Islet of Langerhans (tissue), 1 donor: Measurements from ENCODE around the gene ZFP36L1.

Experiments used
- FAIRE-seq: peaks from one replicate; lab custom pipeline; 2011; peaks lifted over from hg19 to GRCh38; lab: Jason Lieb, UNC

ZFP36L1 gene

DNA sequence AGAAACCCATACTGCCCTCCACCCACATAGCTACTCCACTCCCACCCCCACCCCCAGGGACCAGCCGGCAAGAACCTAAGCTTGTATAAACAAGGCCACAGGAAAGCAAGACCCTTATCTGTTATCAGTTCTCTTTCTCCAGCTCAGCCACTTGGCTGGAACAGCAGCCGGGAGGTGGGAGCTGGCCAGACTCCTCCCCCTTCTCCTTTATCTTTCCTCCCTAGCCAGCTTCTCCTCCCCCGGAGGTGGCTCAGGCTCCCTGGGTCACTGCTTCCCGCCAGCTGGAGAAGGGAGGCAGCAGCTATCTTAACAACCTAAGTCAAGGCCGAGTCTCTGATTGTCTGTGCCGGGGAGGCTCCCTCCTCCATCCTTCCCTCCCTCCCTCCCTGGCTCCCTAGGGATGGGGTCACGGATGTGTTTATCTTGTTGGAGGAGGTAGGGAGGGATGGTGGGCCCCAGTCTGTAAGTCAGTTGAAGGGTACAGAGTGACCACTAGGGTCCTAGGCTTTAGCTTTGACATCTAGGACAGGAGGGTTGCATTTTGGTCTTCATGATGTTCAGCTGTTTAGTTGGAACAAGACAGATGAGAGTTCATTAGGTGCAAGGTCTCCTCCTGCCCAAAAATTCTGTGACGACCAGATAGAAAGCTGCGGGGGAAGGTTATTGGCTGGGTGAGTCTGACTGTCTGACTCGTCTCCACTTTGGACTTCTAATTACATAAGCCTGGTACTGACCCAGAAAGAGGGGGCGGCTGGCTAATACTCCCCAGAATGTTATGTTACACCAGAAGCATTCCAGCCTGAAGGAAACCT lies 29.7 kb downstream of the ZFP36L1 start:
- no peak for FAIRE-seq

- FAIRE-seq, result no peak
Measured at GRCh38 chr14:68761391-68761790, 31.5 kb downstream of the ZFP36L1 start.

DNA sequence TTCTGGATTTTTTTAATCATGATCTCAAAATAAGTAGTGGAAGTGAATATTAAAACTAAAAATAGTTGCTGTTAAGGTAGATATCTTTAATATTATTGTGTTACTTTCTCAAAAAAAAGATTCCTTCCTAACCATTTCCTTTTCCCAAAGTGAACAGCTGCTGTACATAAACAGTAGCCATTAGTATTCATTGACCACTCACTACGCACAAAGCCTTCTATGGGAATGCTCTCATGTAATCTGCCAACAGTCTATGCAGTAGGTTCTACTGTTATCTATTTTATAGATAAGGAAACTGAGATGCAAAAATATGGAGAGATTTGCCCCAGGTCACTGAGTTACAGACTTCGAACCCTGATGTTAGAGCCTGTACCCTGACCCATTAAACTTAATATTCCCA lies 32.1 kb downstream of the ZFP36L1 start:
- FAIRE-seq, result no peak

DNA sequence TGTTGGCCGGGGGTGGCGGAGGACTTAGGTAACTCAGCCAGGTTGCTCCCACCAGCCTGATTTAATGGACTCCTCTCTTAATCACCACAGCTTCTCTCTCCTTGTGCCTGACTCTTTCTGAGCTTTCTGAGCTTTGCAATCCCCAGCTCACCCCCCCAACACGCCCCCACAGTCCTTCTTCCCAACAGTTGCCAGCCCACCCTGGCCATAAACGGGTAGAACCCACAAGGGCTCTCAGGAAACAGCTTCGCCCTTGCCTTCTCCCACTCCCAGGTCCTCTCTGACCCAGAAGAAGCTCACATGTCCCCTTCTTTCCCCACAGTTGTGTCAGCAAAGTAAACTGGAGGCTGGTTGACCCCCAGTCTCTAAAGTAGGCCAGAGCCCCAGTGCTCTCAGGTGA lies 32.9 kb downstream of the ZFP36L1 start:
- no peak for FAIRE-seq

DNA sequence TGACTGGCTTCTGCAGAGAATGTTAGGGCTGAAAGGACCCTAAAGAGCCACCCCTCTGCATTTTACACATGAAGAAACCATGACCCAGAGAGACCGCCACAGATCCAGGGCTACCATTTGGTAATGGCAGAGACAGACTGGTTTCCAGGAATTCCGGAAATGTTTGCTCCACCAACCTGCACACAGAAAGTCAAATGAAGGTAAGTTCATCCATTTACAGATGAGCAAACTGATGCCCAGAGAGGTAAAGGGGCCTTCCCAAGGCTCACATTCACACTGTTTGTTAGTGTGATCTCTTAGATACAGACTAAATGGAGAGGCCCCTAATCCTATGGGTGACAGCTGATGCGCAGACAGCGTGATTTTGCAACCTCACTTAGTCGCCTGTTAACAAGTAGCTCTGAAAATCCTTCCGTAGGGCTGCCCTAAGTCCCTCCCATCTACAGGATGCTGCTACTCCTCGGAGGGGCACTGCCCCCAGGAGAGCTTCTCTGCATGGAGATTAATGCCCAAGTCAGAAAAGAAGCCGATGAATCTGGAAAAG lies 33.8 kb downstream of the ZFP36L1 start:
- no peak for FAIRE-seq

- no peak for FAIRE-seq
Measured at GRCh38 chr14:68758301-68758700, 34.6 kb downstream of the ZFP36L1 start.

GRCh38 chr14:68757618-68758081 lies 35.2 kb downstream of the ZFP36L1 start:
- FAIRE-seq, result no peak

DNA sequence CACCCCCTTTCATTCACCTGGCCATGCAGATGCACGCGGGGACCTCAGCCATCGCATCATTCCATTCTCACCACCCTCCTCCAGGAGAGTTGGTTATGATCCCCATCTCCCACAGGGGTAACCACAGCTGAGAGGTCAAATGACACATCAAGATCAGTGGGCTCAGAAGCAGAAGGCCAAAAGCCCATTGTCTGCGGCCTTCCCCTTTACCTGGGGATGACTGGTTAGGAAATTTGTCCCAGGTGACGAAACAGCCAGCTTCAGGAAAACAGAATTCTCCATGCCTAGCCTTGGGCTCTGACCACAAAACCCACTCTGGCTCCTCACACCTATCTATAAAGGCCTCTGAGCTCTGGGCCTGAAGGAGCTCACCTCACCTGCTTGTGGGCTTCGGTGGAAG lies 36.1 kb downstream of the ZFP36L1 start:
- FAIRE-seq, result no peak

- no peak for FAIRE-seq
Measured at GRCh38 chr14:68756000-68756481, 36.8 kb downstream of the ZFP36L1 start.

DNA sequence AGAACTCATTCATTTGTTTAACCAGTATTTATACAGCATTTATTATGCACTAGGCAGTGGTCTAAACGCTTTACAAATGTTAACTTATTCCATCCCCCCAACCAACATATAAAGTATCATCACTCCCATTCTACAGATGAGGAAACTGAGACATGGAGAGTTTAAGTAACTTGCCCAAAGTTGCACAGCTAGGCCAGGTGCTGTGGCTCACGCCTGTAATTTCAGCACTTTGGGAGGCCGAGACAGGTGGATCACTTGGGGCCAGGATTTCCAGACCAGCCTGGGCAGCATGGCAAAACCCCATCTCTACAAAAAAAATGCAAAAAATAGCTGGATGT lies 37.9 kb downstream of the ZFP36L1 start:
- no peak for FAIRE-seq

DNA sequence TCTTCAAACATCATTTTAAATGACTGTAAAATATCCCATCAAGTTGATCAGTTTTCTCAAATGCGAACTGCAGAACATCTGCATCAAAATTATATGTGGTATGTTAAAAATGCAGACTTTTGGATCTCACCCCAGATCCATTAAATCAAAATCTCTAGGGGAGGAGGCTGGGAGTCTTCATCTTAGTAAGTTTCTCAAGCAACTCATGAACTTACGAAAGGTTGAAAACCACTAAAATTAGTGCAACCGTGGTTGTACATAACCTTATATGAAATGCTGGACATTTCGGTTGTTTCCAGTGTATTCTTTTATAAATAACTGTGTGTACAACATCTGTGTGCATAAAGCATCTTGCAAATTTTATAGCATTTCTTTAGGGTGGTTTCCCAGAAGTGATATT lies 39.2 kb downstream of the ZFP36L1 start:
- FAIRE-seq, result no peak

DNA sequence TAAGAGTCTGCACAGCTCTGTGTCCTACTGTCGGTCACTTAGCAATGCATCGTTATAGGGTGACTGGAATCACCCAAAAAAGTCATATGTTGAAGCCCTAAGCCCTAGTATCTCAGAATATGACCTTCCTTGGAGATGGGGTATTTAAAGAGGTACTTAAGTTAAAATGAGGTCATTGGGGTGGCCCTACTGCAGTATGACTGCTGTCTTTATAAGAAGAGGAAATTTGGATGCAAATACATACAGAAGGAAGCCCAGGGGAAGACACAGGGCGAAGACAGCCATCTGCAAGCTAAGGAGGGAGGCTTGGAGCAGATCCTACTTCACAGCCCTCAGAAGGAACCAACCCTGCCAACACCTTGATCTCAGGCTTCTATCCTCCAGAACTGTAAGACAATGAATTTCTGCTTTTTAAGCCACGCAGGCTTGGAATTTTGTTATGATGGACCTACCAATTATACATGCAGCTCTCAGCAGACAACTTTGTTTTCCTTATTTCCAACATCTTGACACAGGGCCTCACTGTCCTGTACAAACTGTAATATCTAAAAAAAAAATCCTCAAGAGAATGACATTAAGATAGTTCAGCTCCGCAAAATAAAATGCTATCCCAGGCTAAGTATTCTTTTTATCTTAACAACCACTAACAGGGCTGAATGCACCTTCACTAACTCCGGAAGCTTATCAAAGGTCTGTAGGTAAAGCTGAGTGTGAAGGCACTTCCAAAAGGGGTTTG lies 40.4 kb downstream of the ZFP36L1 start:
- FAIRE-seq, result no peak

DNA sequence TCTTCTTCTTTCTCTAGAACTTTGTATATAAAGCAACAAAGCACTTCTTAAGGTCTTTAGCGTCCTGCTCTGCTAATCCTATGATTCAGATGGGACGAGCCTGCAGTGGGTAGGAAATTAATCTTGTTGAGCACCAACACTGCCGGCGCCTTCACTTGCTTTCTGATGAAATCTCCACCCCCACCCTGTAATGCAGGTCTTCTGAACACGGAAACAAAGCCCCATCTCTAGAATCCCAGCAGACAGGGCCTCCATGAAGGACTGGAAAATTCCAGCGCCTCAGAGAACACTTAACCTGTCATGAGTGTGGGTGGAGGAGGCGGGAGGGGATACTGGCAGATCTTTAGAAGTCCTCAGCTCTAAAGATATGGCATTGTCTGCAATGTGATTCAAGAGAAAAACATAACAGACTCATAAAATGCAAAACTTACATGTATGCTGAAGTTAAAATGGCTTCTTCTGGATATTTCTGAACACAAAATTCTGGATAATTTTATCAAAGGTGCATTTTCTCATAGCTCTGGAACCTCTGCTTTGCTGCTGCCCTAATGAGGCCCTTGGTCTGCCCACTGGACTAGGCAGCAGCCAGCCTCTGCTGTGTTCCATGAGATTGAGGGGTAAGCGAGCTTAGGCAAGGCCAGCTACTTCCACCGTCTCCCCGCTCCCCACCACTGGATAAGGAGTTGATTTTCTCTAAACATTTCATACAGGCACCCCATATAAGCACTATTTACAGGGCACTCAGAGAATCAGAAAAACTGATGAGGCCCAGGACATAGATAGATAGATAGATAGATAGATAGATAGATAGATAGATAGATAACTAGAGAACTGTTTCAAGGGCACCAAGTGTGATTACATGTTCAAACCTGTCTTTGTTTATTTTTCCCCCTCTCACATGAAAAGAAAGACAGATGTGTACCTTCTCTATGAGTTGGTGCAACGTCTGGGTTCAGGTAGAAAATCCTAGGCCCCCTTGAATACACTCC lies 43.1 kb downstream of the ZFP36L1 start:
- no peak for FAIRE-seq

DNA sequence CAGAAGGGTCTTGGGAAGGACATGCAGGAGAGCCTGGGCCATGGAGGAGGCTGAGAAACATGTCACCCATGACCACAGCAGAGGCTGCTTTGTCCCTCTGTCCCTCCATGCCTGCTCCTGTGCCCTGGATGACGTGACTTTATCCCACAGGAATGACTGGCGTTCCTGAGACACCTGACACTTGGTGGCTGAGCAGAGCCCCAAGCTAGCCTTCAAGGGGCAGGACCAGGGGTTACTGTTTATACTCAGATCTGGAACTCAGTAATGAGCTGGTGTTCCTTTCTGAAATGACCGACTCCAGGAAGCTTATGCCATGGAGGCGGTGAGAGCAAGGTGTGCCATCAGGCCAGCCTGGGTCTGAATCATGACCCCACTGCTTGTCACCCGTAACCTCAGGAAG lies 44.2 kb downstream of the ZFP36L1 start:
- FAIRE-seq, result no peak

GRCh38 chr14:68748260-68748659 lies 44.6 kb downstream of the ZFP36L1 start:
- FAIRE-seq, result no peak

GRCh38 chr14:68747393-68747792 lies 45.5 kb downstream of the ZFP36L1 start:
- no peak for FAIRE-seq

GRCh38 chr14:68744613-68745012 lies 48.3 kb downstream of the ZFP36L1 start:
- no peak for FAIRE-seq

- FAIRE-seq, result no peak
Measured at GRCh38 chr14:68741839-68742470, 50.9 kb downstream of the ZFP36L1 start.

DNA sequence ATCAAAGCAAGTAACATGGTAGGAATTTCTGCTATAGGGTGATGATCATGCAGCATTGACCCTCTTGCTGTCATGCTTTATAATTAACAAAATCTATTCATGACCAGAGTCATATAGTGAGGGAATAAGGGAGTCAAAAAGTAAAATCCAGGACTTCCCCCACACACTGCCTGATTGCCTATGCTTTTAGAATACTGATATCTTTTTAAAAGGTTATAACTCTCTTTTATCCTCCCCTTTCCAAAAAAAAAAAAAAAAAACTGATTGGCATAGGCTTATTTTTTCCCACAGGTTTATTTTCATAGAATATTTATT lies 51.4 kb downstream of the ZFP36L1 start:
- FAIRE-seq, result no peak

- FAIRE-seq, result no peak
Measured at GRCh38 chr14:68740788-68741476, 51.9 kb downstream of the ZFP36L1 start.

- no peak for FAIRE-seq
Measured at GRCh38 chr14:68739701-68740100, 53.2 kb downstream of the ZFP36L1 start.
